Karpas-422 (cell line): ENCODE results near the gene RFX8. TPM values are rescaled to one million over a fixed set of nuclear protein-coding genes. Genes with fewer than 3 reads are reported as not detected.

Experiments used
- DNase-seq: peaks from one replicate; pipeline ENCODE4 v3.0.0-alpha.2; 2015
- H2AFZ ChIP-seq: fragments of 200-600 bp; sonication (generic); 2 replicates; pipeline ENCODE4 v1.6.1; 2014; ENCODE audit warnings: antibody characterized with exemption, low read length, mixed read lengths
- H3K27ac ChIP-seq: fragments of 200-600 bp; sonication (generic); 2 replicates; pipeline ENCODE4 v1.5.1; 2014; ENCODE audit warnings: mild to moderate bottlenecking, low read length, moderate library complexity
- H3K27me3 ChIP-seq: fragments of 200-600 bp; sonication (generic); 2 replicates; pipeline ENCODE4 v1.6.1; 2014; ENCODE audit warnings: low read length, mixed read lengths
- H3K36me3 ChIP-seq: fragments of 200-600 bp; sonication (generic); 2 replicates; pipeline ENCODE4 v1.6.1; 2014; ENCODE audit warnings: low read length, mixed read lengths; ENCODE audit not compliant: insufficient read depth
- H3K4me1 ChIP-seq: fragments of 200-600 bp; sonication (generic); 2 replicates; pipeline ENCODE4 v1.6.1; 2014; ENCODE audit warnings: mild to moderate bottlenecking, low read length, mixed read lengths
- H3K4me2 ChIP-seq: fragments of 200-600 bp; sonication (generic); 2 replicates; pipeline ENCODE4 v1.6.1; 2014; ENCODE audit warnings: low read length, low read depth, mild to moderate bottlenecking; ENCODE audit not compliant: poor library complexity, severe bottlenecking
- H3K4me3 ChIP-seq: fragments of 200-600 bp; sonication (generic); 2 replicates; pipeline ENCODE4 v1.5.1; 2014; ENCODE audit warnings: mild to moderate bottlenecking, antibody characterized with exemption, low read length, mixed read lengths
- H3K79me2 ChIP-seq: fragments of 200-600 bp; sonication (generic); 2 replicates; pipeline ENCODE4 v1.6.1; 2014; ENCODE audit warnings: mild to moderate bottlenecking, low read length, mixed read lengths
- H3K9ac ChIP-seq: fragments of 200-600 bp; sonication (generic); 2 replicates; pipeline ENCODE4 v1.6.0; 2014; ENCODE audit warnings: low read length
- H3K9me2 ChIP-seq: fragments of 200-600 bp; sonication (generic), shearing (Covaris generic); replicated peaks from 2 replicates; pipeline ENCODE4 v1.6.0; 2014; ENCODE audit warnings: mild to moderate bottlenecking, low read length, moderate library complexity; ENCODE audit not compliant: insufficient read depth
- H3K9me3 ChIP-seq: fragments of 300-700, 200-600 bp; sonication (generic); 2 replicates; pipeline ENCODE4 v1.6.1; 2014; ENCODE audit warnings: low read length, mixed read lengths
- H4K20me1 ChIP-seq: fragments of 200-600 bp; sonication (generic); 2 replicates; pipeline ENCODE4 v1.6.1; 2014; ENCODE audit warnings: mild to moderate bottlenecking, antibody characterized with exemption, low read length, low read depth; ENCODE audit not compliant: insufficient read depth
- total RNA-seq: library from RNA; depleted of rRNA; stranded (reverse); fragments of >200 nt; shearing (Covaris generic); gene quantifications from 2 replicates; pipeline ENCODE4 v1.2.3, GENCODE V29; 2014; ENCODE audit warnings: low replicate concordance; rRNA removed

The RFX8 gene
- total RNA-seq = not detected in 2 replicates

DNA sequence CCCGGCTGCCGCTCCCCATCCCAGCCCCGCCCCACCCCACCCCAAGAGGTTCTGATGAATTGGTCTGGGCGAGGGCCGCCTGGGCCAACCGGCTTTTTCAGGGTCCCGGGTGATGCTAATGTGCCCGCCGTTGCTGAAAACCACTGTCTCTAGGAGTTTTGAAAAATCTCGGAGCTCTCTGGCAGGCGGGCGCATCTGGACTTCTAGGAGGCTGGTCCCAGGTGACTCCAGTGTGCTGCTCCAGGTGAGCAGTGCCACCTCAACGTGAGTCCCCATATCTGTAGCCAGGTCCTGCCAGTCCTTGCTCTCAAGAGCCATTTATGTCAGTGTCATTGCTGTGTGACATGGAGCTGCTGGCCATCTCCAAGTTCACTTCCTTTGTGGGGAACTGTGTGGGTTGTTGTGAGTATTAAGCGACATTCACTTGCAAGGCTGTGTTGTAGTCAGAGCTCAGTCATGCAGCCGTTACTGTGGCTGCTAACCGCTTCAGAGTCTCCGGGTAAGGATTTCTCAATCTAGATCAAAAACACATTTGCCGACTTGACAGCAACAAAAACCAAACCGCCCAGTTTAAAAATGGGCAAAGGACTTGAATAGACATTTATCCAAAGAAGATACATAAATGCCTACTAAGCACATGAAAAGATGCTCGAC lies at the start of gene RFX8:
Gene RFX8 (minus strand): TSS at position 382 of the 654 bp plus-strand sequence. CDS start 8,264 bp downstream, outside the sequence.
- Histone ChIP-seq H3K36me3 (no peaks in the 10 kb centered on the region), H3K4me1 (no peaks in the 10 kb centered on the region), H3K79me2 (no peaks in the 10 kb centered on the region), H3K27ac (no peak within 1 kb of the TSS), H3K4me2 (no peak within 1 kb of the TSS), H3K9me3 (no peaks in the 10 kb centered on the region), H3K9ac (no peak within 1 kb of the TSS), H3K27me3 (no peaks in the 10 kb centered on the region), H2AFZ (no peak within 1 kb of the TSS), H4K20me1 (no peaks in the 10 kb centered on the region), H3K4me3 (no peak within 1 kb of the TSS), H3K9me2 (no peaks in the 10 kb centered on the region)
- DNase-seq = no peak

DNA sequence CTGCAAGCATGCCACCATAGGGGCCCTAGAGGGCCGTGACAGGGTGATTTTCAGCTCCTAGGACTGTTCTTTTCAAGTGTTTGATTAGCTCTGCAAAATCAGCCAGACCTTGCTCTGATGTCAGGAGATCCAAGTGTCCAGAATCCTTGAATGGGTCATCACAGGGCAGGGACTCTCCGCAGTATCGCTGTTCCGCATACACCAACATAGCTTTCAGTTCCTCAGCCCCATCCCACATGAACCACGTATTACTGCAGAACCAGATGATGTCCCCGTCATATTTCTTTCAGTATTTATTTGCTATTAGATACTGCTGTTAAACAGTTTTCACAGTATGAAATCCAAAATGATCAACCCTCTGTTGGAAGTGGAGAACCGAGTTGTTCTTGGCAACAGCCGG lies 46.6 kb upstream of the RFX8 start:
- Histone ChIP-seq H3K9me2 (no peaks in the 10 kb centered on the region), H3K36me3 (no peaks in the 10 kb centered on the region), H3K9me3 (no peaks in the 10 kb centered on the region), H4K20me1 (no peaks in the 10 kb centered on the region), H3K4me2 (no peak overlapping the region), H3K27me3 (no peaks in the 10 kb centered on the region), H3K4me3 (no peak overlapping the region), H2AFZ (no peak overlapping the region), H3K79me2 (no peaks in the 10 kb centered on the region), H3K4me1 (no peaks in the 10 kb centered on the region), H3K9ac (no peak overlapping the region), H3K27ac (no peak overlapping the region)
- DNase-seq = no peak

DNA sequence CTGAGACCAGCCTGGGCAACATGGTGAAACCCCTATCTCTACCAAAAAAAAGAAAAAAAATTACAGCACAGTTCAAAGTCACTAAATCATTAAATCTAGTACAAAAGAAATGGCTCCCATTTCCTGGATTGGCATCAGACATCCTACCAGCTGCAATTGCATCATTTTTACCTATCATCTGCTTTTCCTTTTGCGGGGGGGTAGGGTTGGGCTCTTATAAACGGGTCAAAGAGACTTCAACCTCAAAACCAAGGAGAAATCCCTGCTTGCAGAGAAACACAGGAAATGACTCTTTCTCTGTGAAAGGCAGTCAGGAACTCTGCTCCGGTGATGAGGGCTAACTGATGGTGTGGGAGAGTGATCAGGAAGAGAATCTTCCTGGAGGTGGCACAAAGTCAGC lies 45.3 kb upstream of the RFX8 start:
- Histone ChIP-seq H3K4me2 (no peak overlapping the region), H2AFZ (no peak overlapping the region)

GRCh38 chr2:101518578-101519492 lies 43.9 kb upstream of the RFX8 start:
- no peaks in the 10 kb centered on the region for H3K36me3 ChIP-seq
- H3K9me3 ChIP-seq = no peaks in the 10 kb centered on the region
- no peak overlapping the region for H3K4me3 ChIP-seq
- no peaks in the 10 kb centered on the region for H3K27me3 ChIP-seq
- no peaks in the 10 kb centered on the region for H3K9me2 ChIP-seq
- H4K20me1 ChIP-seq = no peaks in the 10 kb centered on the region
- no peaks in the 10 kb centered on the region for H3K4me1 ChIP-seq
- no peak for DNase-seq
- H3K4me2 ChIP-seq = no peak overlapping the region
- H3K79me2 ChIP-seq = no peaks in the 10 kb centered on the region
- H2AFZ ChIP-seq = no peak overlapping the region
- no peak overlapping the region for H3K9ac ChIP-seq
- H3K27ac ChIP-seq = no peak overlapping the region

More for the DNA sequence above, 45.3 kb upstream of the RFX8 start:
- no peak overlapping the region for H3K9ac ChIP-seq
- no peaks in the 10 kb centered on the region for H3K9me2 ChIP-seq
- DNase-seq = no peak
- H4K20me1 ChIP-seq = no peaks in the 10 kb centered on the region
- no peaks in the 10 kb centered on the region for H3K4me1 ChIP-seq
- no peaks in the 10 kb centered on the region for H3K36me3 ChIP-seq
- H3K9me3 ChIP-seq = no peaks in the 10 kb centered on the region
- no peak overlapping the region for H3K27ac ChIP-seq
- no peaks in the 10 kb centered on the region for H3K27me3 ChIP-seq
- H3K79me2 ChIP-seq = no peaks in the 10 kb centered on the region
- H3K4me3 ChIP-seq = no peak overlapping the region

GRCh38 chr2:101517758-101518271 lies 42.9 kb upstream of the RFX8 start:
- H3K9me3 ChIP-seq = no peaks in the 10 kb centered on the region
- H3K36me3 ChIP-seq = no peaks in the 10 kb centered on the region
- H3K4me1 ChIP-seq = no peaks in the 10 kb centered on the region
- H3K9ac ChIP-seq = no peak overlapping the region
- no peaks in the 10 kb centered on the region for H3K27me3 ChIP-seq
- H3K79me2 ChIP-seq = no peaks in the 10 kb centered on the region
- H3K4me2 ChIP-seq = no peak overlapping the region
- no peak for DNase-seq
- H3K27ac ChIP-seq = no peak overlapping the region
- H3K9me2 ChIP-seq = no peaks in the 10 kb centered on the region
- H2AFZ ChIP-seq = no peak overlapping the region
- H3K4me3 ChIP-seq = no peak overlapping the region
- no peaks in the 10 kb centered on the region for H4K20me1 ChIP-seq

DNA sequence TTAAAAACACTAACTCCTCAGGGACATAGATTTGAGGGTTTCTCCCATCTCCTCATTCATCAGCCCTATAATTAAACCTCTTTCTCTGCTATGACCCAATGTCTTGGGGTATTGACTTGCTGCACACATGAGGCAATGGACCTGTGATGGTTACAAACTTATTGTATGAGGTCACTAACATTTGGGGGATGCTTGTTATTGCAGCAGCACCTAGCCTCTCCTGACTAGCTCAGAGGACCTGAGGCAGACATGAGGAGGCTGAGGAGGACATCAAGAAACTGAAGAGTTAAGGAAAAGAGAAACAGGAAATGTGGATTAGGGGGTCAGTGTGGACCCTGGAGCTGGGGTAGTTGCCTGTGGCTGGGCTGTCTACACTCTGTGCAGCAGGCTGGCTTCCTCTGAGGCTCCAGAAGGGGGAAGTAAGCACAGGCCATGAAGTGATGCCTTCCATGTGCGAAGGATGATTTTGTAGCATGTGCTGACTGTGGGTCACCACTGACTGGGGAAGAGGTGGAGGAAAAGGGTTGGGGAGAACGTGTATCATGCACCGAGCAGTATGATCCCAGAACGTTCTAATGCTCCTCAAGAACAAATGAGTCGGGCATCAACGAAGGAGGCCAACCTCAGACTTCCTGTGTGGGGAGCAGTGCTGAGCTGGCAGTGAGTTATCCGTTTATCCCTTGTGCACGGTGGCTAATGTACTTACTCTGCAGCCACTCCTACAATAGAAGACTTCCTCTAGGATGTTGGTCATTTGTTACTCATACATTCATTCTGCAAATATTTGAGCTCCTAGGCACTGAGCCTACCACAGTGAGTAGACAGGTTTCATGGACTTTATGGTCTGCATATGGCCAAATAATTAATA lies 42.1 kb upstream of the RFX8 start:
- no peaks in the 10 kb centered on the region for H4K20me1 ChIP-seq
- H3K9ac ChIP-seq = no peak overlapping the region
- no peaks in the 10 kb centered on the region for H3K4me1 ChIP-seq
- H3K36me3 ChIP-seq = no peaks in the 10 kb centered on the region
- H3K27me3 ChIP-seq = no peaks in the 10 kb centered on the region
- no peaks in the 10 kb centered on the region for H3K79me2 ChIP-seq
- H2AFZ ChIP-seq = no peak overlapping the region
- no peak overlapping the region for H3K4me3 ChIP-seq
- H3K4me2 ChIP-seq = no peak overlapping the region
- no peak overlapping the region for H3K27ac ChIP-seq
- H3K9me2 ChIP-seq = no peaks in the 10 kb centered on the region
- DNase-seq = no peak
- no peaks in the 10 kb centered on the region for H3K9me3 ChIP-seq

- no peaks in the 10 kb centered on the region for H3K9me2 ChIP-seq
- no peak overlapping the region for H2AFZ ChIP-seq
- H4K20me1 ChIP-seq = no peaks in the 10 kb centered on the region
- H3K9me3 ChIP-seq = no peaks in the 10 kb centered on the region
- H3K4me3 ChIP-seq = no peak overlapping the region
- no peaks in the 10 kb centered on the region for H3K27me3 ChIP-seq
- no peak overlapping the region for H3K9ac ChIP-seq
- no peaks in the 10 kb centered on the region for H3K4me1 ChIP-seq
- no peak overlapping the region for H3K4me2 ChIP-seq
- no peaks in the 10 kb centered on the region for H3K36me3 ChIP-seq
- no peak overlapping the region for H3K27ac ChIP-seq
- no peak for DNase-seq
- H3K79me2 ChIP-seq = no peaks in the 10 kb centered on the region
Observed at GRCh38 chr2:101516349-101516748, 41.4 kb upstream of the RFX8 start.
